WERI-Rb-1 (cell line): Measurements from ENCODE around the gene MTMR4.

Source experiments
- DNase-seq: peaks from one replicate; pipeline ENCODE4 v3.0.0-alpha.2; 2020
- H3K27ac ChIP-seq: fragments of 250-450 bp; sonication (Bioruptor Pico); 2 replicates; pipeline ENCODE4 v1.5.1; 2020; ENCODE audit warnings: mild to moderate bottlenecking, moderate library complexity
- H3K27me3 ChIP-seq: fragments of 250-450 bp; sonication (Bioruptor Pico); 2 replicates; pipeline ENCODE4 v1.5.1; 2021; ENCODE audit warnings: mild to moderate bottlenecking, low read depth, moderate library complexity; ENCODE audit not compliant: insufficient read depth, severe bottlenecking
- H3K36me3 ChIP-seq: fragments of 250-450 bp; sonication (Bioruptor Pico); 2 replicates; pipeline ENCODE4 v1.5.1; 2020; ENCODE audit warnings: mild to moderate bottlenecking, moderate library complexity
- H3K4me3 ChIP-seq: 2 replicates; pipeline ENCODE4 v1.5.1; 2011; ENCODE audit warnings: low read depth, mild to moderate bottlenecking, control low read depth, low read length
- H3K9me3 ChIP-seq: fragments of 250-450 bp; sonication (Bioruptor Pico); 2 replicates; pipeline ENCODE4 v1.5.1; 2021; ENCODE audit warnings: mild to moderate bottlenecking, moderate library complexity; ENCODE audit not compliant: severe bottlenecking
- TF ChIP-seq, protein P1 (sequence below): IDR thresholded peaks from 2 replicates; pipeline ENCODE4 v1.5.1; 2011; ENCODE audit warnings: low read depth, mild to moderate bottlenecking, control low read depth, inconsistent platforms, low read length

Gene MTMR4

DNA sequence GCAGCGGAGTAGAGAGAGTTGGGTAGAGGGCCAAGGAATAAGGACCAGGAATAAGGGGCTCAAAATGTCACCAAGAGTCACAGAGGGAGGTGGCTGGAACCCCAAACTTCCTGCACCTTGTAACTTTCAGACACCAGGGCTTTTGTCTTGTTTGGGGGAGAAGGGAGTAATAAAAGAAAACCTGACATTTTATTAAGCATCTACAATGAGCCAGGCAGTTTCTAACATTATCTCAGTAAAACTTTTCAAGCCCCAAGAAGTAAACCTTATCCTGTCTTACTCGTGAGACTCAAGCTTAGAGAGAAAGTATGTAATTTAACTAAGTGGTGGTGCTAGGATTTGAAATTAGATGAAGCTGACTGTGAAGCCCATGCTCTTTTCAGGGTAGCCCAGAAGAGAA is 848 bp upstream of the MTMR4 start:
- TF ChIP-seq, protein P1, sequence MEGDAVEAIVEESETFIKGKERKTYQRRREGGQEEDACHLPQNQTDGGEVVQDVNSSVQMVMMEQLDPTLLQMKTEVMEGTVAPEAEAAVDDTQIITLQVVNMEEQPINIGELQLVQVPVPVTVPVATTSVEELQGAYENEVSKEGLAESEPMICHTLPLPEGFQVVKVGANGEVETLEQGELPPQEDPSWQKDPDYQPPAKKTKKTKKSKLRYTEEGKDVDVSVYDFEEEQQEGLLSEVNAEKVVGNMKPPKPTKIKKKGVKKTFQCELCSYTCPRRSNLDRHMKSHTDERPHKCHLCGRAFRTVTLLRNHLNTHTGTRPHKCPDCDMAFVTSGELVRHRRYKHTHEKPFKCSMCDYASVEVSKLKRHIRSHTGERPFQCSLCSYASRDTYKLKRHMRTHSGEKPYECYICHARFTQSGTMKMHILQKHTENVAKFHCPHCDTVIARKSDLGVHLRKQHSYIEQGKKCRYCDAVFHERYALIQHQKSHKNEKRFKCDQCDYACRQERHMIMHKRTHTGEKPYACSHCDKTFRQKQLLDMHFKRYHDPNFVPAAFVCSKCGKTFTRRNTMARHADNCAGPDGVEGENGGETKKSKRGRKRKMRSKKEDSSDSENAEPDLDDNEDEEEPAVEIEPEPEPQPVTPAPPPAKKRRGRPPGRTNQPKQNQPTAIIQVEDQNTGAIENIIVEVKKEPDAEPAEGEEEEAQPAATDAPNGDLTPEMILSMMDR, result no peak

DNA sequence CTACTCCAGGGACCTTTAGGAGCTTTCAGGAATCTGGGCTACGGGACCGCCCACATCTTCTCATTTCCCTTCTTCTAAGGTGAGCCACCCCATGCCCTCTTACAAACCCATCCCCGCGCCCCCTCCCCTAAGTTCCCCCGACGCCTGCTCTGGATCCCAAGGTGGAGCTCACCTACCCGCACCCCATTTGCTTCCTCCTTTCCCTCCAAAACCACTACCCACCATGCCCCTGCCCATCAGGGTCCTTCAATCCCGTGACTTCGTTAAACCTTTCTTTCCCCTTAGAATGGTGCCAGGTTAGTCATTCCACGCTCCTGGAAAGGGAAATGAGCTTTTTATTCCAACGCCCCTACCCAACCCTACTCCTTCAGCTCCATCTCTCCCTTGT is 326 bp upstream of the MTMR4 start:
- TF ChIP-seq, protein P1, result no peak
- no peak for DNase-seq
- no peaks in the 10 kb centered on the region for H3K9me3 ChIP-seq
- peak overlapping the region; percentile 5; the same call in 1 of the 2 replicates for H3K27ac ChIP-seq
- no peak overlapping the region for H3K4me3 ChIP-seq
- H3K27me3 ChIP-seq, result no peaks in the 10 kb centered on the region
- H3K36me3 ChIP-seq, result peaks cover 39% of the 10 kb centered on the region

More for the DNA sequence above, 848 bp upstream of the MTMR4 start:
- no peak for DNase-seq
- Histone ChIP-seq H3K36me3 (peaks cover 39% of the 10 kb centered on the region), H3K4me3 (no peak overlapping the region), H3K27me3 (no peaks in the 10 kb centered on the region), H3K27ac (no peak overlapping the region; the same call in 1 of the 2 replicates), H3K9me3 (no peaks in the 10 kb centered on the region)

DNA sequence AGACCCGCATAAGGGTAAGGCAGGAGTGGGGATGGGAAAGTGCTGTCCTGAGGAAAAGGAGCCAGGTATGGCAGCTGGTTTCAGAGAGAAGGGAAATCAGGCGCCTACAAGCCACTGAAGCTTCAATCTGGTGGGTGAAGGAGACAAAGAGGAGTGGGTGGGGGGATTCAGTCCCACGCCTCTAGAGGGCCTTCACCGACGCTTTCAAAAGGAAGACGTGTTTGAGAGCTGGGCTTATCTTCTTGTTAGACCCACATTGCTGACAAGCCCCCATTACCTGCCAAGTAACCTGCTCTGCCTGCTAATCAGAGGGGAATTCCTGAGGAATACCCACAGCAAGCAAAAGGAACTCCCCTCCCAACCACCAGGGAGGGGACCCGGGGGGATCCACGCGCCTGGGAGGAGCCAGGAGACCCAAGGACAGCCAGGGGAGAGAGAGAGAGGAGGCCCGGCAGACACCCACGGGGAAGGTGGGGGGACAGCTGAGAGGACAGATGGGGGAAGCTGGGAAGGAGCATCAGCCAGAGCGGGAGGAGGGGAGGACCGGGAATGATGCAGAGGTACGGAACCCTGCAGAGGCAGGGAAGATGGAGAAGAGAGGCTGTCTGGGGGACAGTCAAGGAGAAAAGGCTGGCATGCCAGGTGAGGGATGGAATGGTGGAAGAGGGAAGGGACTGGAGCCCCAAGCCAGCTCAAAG is 1.0 kb downstream of the MTMR4 start:
- peak overlapping the region; percentile 85 for H3K27ac ChIP-seq
- H3K9me3 ChIP-seq, result no peaks in the 10 kb centered on the region
- peak; percentile 51 for DNase-seq
- peak overlapping the region; percentile 80 for H3K4me3 ChIP-seq
- TF ChIP-seq, protein P1, result peak; percentile 16; the same call in 1 of the 2 replicates
- H3K36me3 ChIP-seq, result peaks cover 51% of the 10 kb centered on the region
- H3K27me3 ChIP-seq, result no peaks in the 10 kb centered on the region

DNA sequence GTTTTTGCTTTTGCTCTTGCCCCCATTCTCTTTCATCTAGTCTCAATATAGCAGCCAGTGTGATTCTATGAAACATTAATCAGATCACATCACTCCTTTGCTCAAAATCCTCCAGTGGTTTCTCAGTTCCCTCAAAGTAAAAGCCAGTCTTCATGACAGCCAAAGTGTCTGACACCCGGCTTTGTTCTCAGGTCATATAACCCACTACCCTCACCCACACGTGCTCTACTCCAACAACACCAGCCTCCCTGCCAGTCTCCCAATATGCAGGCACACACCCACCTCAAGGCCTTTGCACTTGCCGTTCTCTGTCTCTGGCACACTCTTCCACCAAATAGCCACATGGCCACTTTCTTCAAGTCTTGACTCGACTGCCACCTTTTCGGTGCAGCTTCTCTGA is 4.4 kb downstream of the MTMR4 start:
- H3K9me3 ChIP-seq, result no peaks in the 10 kb centered on the region
- no peaks in the 10 kb centered on the region for H3K27me3 ChIP-seq
- no peak overlapping the region for H3K27ac ChIP-seq
- no peak overlapping the region for H3K4me3 ChIP-seq
- H3K36me3 ChIP-seq, result peaks cover 77% of the 10 kb centered on the region
- TF ChIP-seq, protein P1, result no peak
- DNase-seq, result no peak

DNA sequence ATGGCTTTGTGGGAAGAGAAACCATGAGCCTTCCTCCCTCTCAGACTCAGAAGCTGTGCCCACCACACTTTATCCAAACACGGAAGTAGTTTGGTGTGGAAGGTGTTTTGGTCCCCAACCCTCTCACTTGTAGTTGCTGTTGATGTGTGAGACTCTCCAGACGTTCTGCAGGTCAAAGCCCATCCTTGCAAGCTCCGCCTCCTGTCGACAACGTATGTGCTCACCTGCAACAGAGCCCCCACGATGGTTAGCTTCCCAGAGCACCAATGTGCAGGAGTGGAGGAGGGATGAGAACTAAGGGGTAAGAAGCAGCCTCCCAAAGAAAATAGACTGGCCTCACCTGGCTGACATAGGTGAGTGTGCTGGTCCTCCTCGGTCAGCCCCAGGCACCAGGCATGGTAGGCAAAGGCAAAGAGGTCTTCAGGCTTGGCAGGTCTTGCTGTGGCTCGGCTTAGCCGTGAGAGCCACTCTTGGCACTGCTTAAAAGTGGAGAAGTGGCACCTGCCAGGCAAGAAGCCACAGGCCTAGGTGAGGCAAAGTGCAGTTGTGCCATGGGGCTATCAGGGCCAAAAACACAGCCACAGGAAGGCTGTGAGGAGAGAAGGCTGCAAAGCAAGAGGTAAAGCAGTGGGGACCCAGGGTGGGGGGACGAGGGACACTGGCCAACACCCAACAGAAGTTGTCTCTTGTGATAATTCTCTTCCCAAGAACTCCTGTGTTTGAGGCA is 5.9 kb downstream of the MTMR4 start:
- H3K36me3 ChIP-seq, result peaks cover 92% of the 10 kb centered on the region
- no peaks in the 10 kb centered on the region for H3K27me3 ChIP-seq
- H3K27ac ChIP-seq, result no peak overlapping the region
- no peak for DNase-seq
- no peak overlapping the region for H3K4me3 ChIP-seq
- no peaks in the 10 kb centered on the region for H3K9me3 ChIP-seq
- TF ChIP-seq, protein P1, result no peak
